GM23338 (cell line): ENCODE data around the gene ZNF398. TPM values are rescaled to one million over a fixed set of nuclear protein-coding genes. Genes with fewer than 3 reads are reported as not detected.
A peak's percentile ranks its signal among the peaks of the same experiment; 100 is the strongest.

Experiments used
- ATAC-seq: fragments of 200-7000 bp; cut with Tn5 transposase; 3 replicates; pipeline ENCODE4 v1.9.1; 2020
- DNase-seq: peaks from one replicate; pipeline ENCODE4 v3.0.0-alpha.2; 2015; ENCODE audit warnings: low spot score
- H2AFZ ChIP-seq: fragments of 200-600 bp; sonication (generic); 2 replicates; pipeline ENCODE4 v1.8.0; 2016; ENCODE audit warnings: antibody characterized with exemption, mild to moderate bottlenecking, moderate library complexity
- H3F3A ChIP-seq: fragments of 200-600 bp; sonication (generic); replicated peaks from 2 replicates; pipeline ENCODE4 v1.8.0; 2017; ENCODE audit warnings: antibody characterized with exemption, mixed run types, low read depth
- H3K27ac ChIP-seq: fragments of 200-600 bp; sonication (generic); 2 replicates; pipeline ENCODE4 v1.6.1; 2016; ENCODE audit warnings: low read depth
- H3K27me3 ChIP-seq: fragments of 200-600 bp; sonication (generic); 2 replicates; pipeline ENCODE4 v1.8.0; 2016; ENCODE audit warnings: mild to moderate bottlenecking, mixed run types, moderate library complexity; ENCODE audit not compliant: insufficient read depth
- H3K36me3 ChIP-seq: fragments of 200-600 bp; sonication (generic); 2 replicates; pipeline ENCODE4 v1.8.0; 2016; ENCODE audit warnings: mild to moderate bottlenecking; ENCODE audit not compliant: insufficient read depth
- H3K4me1 ChIP-seq: fragments of 200-600 bp; sonication (generic); 2 replicates; pipeline ENCODE4 v1.8.0; 2016; ENCODE audit warnings: mild to moderate bottlenecking, moderate library complexity; ENCODE audit not compliant: insufficient read depth
- H3K4me2 ChIP-seq: fragments of 200-600 bp; sonication (generic); 2 replicates; pipeline ENCODE4 v1.7.1; 2017; ENCODE audit warnings: mixed run types
- H3K4me3 ChIP-seq: fragments of 200-600 bp; sonication (generic); 2 replicates; pipeline ENCODE4 v1.6.1; 2016; ENCODE audit warnings: mixed run types
- H3K79me2 ChIP-seq: fragments of 200-600 bp; sonication (generic); replicated peaks from 2 replicates; pipeline ENCODE4 v1.8.0; 2017; ENCODE audit warnings: mild to moderate bottlenecking; ENCODE audit not compliant: insufficient read depth
- H3K9me2 ChIP-seq: fragments of 200-600 bp; sonication (generic); 2 replicates; pipeline ENCODE4 v1.8.0; 2017; ENCODE audit not compliant: insufficient read depth
- H4K20me1 ChIP-seq: fragments of 200-600 bp; sonication (generic); replicated peaks from 2 replicates; pipeline ENCODE4 v1.8.0; 2017; ENCODE audit warnings: mild to moderate bottlenecking; ENCODE audit not compliant: insufficient read depth
- H3K27ac Mint-ChIP-seq: 2 replicates; pipeline ENCODE4 v1.8.0; 2020; ENCODE audit warnings: inconsistent platforms, mild to moderate bottlenecking, moderate library complexity, mixed read lengths
- H3K27me3 Mint-ChIP-seq: 3 replicates; pipeline ENCODE4 v1.8.0; 2022; ENCODE audit warnings: low read depth, mild to moderate bottlenecking, moderate library complexity, mixed read lengths, inconsistent platforms; ENCODE audit not compliant: insufficient read depth, poor library complexity
- H3K36me3 Mint-ChIP-seq: 3 replicates; pipeline ENCODE4 v1.8.0; 2021; ENCODE audit warnings: low read depth, mild to moderate bottlenecking, inconsistent platforms, moderate library complexity, mixed read lengths
- H3K4me1 Mint-ChIP-seq: 3 replicates; pipeline ENCODE4 v1.8.0; 2020; ENCODE audit warnings: mild to moderate bottlenecking, inconsistent platforms, mixed read lengths
- H3K4me3 Mint-ChIP-seq: 3 replicates; pipeline ENCODE4 v1.8.0; 2021; ENCODE audit warnings: moderate library complexity, mild to moderate bottlenecking, inconsistent platforms, mixed read lengths
- H3K9me3 Mint-ChIP-seq: 3 replicates; pipeline ENCODE4 v1.8.0; 2020; ENCODE audit warnings: moderate library complexity, mild to moderate bottlenecking, inconsistent platforms, mixed read lengths
- CREB1 ChIP-seq: fragments of 250-450 bp; sonication (Bioruptor Pico); IDR thresholded peaks from 2 replicates; pipeline ENCODE4 v1.5.0; 2020; ENCODE audit warnings: low read depth, mild to moderate bottlenecking, moderate library complexity
- EZH2 ChIP-seq: fragments of 200-600 bp; sonication (generic); IDR thresholded peaks from one replicate; pipeline ENCODE4 v1.8.0; 2017; ENCODE audit warnings: antibody characterized with exemption, mild to moderate bottlenecking, low read depth; ENCODE audit not compliant: unreplicated experiment
- EZH2phosphoT487 ChIP-seq: fragments of 200-600 bp; sonication (generic); IDR thresholded peaks from one replicate; pipeline ENCODE4 v1.8.1; 2018; ENCODE audit warnings: antibody characterized with exemption; ENCODE audit not compliant: unreplicated experiment
- JUNB ChIP-seq: IDR thresholded peaks from one replicate; pipeline ENCODE4 v1.6.1; 2016; ENCODE audit warnings: antibody characterized with exemption; ENCODE audit not compliant: unreplicated experiment
- NANOG ChIP-seq: IDR thresholded peaks from 2 replicates; pipeline ENCODE4 v1.6.1; 2016; ENCODE audit warnings: antibody characterized with exemption, borderline replicate concordance
- POLR2AphosphoS5 ChIP-seq: IDR thresholded peaks from 2 replicates; pipeline ENCODE4 v1.6.1; 2016; ENCODE audit warnings: antibody characterized with exemption, low read depth
- STAT1 ChIP-seq: IDR thresholded peaks from one replicate; pipeline ENCODE4 v1.6.1; 2016; ENCODE audit warnings: antibody characterized with exemption; ENCODE audit not compliant: unreplicated experiment
- ZNF114 ChIP-seq: fragments of 250-450 bp; sonication (Bioruptor Pico); IDR thresholded peaks from 2 replicates; pipeline ENCODE4 v1.5.0; 2020; ENCODE audit warnings: mild to moderate bottlenecking, moderate library complexity
- ZNF331 ChIP-seq: fragments of 250-450 bp; sonication (Bioruptor Pico); IDR thresholded peaks from 2 replicates; pipeline ENCODE4 v1.5.0; 2020; ENCODE audit warnings: low read depth, mild to moderate bottlenecking, moderate library complexity
- polyA plus RNA-seq: library from polyadenylated mRNA; unstranded; fragments of >200 nt; fragmentation: Nextera tagmentation; extraction: Ambion mirVana; gene quantifications from 2 replicates; pipeline ENCODE4 v1.2.1, GENCODE V29; 2016
- total RNA-seq: library from RNA; depleted of rRNA; stranded (reverse); fragments of >200 nt; shearing (Covaris generic); gene quantifications from 2 replicates; pipeline ENCODE4 v1.2.3, GENCODE V29; 2014
- TF ChIP-seq, protein P1 (sequence below), 2 experiments: fragments of 200-600 bp in 1 of 2; sonication (generic) in 1 of 2; conservative IDR thresholded peaks; 2 replicates each; pipeline versions ENCODE4 v1.5.1 to v1.6.1; 2016 to 2017; ENCODE audit warnings: antibody characterized with exemption in 2 of 2, low read depth in 2 of 2, mild to moderate bottlenecking in 2 of 2, moderate library complexity in 1 of 2
- TF ChIP-seq, protein P2 (sequence below): fragments of 250-450 bp; sonication (Bioruptor Pico); IDR thresholded peaks from 2 replicates; pipeline ENCODE4 v1.5.0; 2020; ENCODE audit warnings: mild to moderate bottlenecking, moderate library complexity
- TF ChIP-seq, protein P3 (sequence below): IDR thresholded peaks from 2 replicates; pipeline ENCODE4 v1.6.1; 2016; ENCODE audit warnings: antibody characterized with exemption
- TF ChIP-seq, protein P4 (sequence below): IDR thresholded peaks from one replicate; pipeline ENCODE4 v1.6.1; 2018; ENCODE audit warnings: antibody characterized with exemption; ENCODE audit not compliant: unreplicated experiment

ZNF398 gene
- total and polyA plus RNA-seq, 2 experiments from 2014 or later, result 20.7 to 99.6 TPM

DNA sequence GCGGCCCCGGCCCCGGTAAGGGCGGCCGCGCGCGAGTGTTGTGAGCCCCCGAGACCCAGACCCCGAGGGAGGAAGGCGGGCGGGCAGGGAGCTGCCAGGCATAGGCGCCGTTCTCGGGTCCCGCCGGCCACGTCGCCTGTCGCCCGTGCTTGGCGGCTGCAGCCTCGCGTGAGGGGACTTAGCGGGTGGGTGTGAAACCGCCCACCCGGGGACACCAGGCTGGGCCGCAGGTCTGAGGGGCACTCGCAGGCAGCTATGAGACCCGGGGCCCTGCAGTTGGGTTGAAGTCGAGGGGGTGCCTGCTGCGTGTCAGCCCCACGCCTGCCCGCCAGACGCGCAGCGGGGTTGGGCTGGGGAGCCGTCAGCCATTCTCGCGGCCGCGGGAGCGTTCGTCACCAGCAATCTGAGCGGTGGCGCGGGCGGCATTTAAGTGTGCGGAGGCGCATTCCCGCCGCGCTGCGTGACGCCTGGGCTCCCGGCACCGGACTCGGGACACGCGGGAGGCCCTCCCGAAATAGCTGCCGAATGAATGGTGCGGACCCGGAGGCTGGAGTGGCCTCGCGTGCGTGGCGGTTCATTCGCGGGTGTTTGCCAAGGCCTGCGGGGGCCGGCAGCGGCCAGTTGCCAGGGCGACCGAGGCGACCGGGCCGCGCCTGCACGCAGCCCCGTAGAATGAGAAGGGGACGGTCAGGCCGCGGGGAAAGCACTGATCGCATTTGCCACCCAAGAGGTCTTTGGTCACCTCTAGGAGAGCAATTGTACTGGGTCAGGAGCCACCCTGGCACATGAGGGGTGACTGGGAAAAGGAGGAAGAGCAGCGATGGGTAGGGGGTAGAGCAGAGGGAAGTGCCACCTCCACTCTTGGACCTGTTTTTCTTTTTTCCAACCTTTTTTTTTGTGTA, 750 bp downstream of the ZNF398 start:
- Histone ChIP-seq H2AFZ (no peak overlapping the region), H4K20me1 (peaks cover 31% of the 10 kb centered on the region)

More for the DNA sequence above, 750 bp downstream of the ZNF398 start:
- Histone ChIP-seq H3K36me3 (peaks cover 9% of the 10 kb centered on the region), H3K4me1 (peaks cover 28% of the 10 kb centered on the region), H3F3A (peaks cover 17% of the 10 kb centered on the region), H3K4me3 (peak overlapping the region; percentile 75), H3K79me2 (peaks cover 68% of the 10 kb centered on the region), H3K4me2 (peak overlapping the region; percentile 84), H3K27ac (peak overlapping the region; percentile 83), H3K27me3 (no peaks in the 10 kb centered on the region), H3K9me2 (no peaks in the 10 kb centered on the region)
- TF ChIP-seq ZNF331, result no peak
- TF ChIP-seq EZH2, result no peak
- TF ChIP-seq CREB1 (CRISPR knock-in tag), result no peak
- no peak; the same call in none of the 2 replicates for TF ChIP-seq POLR2AphosphoS5
- no peak for TF ChIP-seq ZNF114 (CRISPR knock-in tag)
- TF ChIP-seq, protein P1, sequence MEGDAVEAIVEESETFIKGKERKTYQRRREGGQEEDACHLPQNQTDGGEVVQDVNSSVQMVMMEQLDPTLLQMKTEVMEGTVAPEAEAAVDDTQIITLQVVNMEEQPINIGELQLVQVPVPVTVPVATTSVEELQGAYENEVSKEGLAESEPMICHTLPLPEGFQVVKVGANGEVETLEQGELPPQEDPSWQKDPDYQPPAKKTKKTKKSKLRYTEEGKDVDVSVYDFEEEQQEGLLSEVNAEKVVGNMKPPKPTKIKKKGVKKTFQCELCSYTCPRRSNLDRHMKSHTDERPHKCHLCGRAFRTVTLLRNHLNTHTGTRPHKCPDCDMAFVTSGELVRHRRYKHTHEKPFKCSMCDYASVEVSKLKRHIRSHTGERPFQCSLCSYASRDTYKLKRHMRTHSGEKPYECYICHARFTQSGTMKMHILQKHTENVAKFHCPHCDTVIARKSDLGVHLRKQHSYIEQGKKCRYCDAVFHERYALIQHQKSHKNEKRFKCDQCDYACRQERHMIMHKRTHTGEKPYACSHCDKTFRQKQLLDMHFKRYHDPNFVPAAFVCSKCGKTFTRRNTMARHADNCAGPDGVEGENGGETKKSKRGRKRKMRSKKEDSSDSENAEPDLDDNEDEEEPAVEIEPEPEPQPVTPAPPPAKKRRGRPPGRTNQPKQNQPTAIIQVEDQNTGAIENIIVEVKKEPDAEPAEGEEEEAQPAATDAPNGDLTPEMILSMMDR (conservative IDR thresholded peaks at IDR 0.05; ENCODE audit: low read depth in 2 of 2), result no peak
- TF ChIP-seq, protein P2, sequence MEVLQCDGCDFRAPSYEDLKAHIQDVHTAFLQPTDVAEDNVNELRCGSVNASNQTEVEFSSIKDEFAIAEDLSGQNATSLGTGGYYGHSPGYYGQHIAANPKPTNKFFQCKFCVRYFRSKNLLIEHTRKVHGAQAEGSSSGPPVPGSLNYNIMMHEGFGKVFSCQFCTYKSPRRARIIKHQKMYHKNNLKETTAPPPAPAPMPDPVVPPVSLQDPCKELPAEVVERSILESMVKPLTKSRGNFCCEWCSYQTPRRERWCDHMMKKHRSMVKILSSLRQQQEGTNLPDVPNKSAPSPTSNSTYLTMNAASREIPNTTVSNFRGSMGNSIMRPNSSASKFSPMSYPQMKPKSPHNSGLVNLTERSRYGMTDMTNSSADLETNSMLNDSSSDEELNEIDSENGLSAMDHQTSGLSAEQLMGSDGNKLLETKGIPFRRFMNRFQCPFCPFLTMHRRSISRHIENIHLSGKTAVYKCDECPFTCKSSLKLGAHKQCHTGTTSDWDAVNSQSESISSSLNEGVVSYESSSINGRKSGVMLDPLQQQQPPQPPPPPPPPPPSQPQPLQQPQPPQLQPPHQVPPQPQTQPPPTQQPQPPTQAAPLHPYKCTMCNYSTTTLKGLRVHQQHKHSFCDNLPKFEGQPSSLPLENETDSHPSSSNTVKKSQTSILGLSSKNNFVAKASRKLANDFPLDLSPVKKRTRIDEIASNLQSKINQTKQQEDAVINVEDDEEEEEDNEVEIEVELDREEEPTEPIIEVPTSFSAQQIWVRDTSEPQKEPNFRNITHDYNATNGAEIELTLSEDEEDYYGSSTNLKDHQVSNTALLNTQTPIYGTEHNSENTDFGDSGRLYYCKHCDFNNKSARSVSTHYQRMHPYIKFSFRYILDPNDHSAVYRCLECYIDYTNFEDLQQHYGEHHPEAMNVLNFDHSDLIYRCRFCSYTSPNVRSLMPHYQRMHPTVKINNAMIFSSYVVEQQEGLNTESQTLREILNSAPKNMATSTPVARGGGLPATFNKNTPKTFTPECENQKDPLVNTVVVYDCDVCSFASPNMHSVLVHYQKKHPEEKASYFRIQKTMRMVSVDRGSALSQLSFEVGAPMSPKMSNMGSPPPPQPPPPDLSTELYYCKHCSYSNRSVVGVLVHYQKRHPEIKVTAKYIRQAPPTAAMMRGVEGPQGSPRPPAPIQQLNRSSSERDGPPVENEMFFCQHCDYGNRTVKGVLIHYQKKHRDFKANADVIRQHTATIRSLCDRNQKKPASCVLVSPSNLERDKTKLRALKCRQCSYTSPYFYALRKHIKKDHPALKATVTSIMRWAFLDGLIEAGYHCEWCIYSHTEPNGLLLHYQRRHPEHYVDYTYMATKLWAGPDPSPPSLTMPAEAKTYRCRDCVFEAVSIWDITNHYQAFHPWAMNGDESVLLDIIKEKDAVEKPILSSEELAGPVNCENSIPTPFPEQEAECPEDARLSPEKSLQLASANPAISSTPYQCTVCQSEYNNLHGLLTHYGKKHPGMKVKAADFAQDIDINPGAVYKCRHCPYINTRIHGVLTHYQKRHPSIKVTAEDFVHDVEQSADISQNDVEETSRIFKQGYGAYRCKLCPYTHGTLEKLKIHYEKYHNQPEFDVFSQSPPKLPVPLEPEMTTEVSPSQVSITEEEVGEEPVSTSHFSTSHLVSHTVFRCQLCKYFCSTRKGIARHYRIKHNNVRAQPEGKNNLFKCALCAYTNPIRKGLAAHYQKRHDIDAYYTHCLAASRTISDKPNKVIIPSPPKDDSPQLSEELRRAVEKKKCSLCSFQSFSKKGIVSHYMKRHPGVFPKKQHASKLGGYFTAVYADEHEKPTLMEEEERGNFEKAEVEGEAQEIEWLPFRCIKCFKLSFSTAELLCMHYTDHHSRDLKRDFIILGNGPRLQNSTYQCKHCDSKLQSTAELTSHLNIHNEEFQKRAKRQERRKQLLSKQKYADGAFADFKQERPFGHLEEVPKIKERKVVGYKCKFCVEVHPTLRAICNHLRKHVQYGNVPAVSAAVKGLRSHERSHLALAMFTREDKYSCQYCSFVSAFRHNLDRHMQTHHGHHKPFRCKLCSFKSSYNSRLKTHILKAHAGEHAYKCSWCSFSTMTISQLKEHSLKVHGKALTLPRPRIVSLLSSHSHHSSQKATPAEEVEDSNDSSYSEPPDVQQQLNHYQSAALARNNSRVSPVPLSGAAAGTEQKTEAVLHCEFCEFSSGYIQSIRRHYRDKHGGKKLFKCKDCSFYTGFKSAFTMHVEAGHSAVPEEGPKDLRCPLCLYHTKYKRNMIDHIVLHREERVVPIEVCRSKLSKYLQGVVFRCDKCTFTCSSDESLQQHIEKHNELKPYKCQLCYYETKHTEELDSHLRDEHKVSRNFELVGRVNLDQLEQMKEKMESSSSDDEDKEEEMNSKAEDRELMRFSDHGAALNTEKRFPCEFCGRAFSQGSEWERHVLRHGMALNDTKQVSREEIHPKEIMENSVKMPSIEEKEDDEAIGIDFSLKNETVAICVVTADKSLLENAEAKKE (CRISPR knock-in tag), result no peak
- no peak for TF ChIP-seq JUNB
- no peak for TF ChIP-seq EZH2phosphoT487
- TF ChIP-seq, protein P3, sequence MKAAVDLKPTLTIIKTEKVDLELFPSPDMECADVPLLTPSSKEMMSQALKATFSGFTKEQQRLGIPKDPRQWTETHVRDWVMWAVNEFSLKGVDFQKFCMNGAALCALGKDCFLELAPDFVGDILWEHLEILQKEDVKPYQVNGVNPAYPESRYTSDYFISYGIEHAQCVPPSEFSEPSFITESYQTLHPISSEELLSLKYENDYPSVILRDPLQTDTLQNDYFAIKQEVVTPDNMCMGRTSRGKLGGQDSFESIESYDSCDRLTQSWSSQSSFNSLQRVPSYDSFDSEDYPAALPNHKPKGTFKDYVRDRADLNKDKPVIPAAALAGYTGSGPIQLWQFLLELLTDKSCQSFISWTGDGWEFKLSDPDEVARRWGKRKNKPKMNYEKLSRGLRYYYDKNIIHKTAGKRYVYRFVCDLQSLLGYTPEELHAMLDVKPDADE, result no peak
- TF ChIP-seq, protein P4, sequence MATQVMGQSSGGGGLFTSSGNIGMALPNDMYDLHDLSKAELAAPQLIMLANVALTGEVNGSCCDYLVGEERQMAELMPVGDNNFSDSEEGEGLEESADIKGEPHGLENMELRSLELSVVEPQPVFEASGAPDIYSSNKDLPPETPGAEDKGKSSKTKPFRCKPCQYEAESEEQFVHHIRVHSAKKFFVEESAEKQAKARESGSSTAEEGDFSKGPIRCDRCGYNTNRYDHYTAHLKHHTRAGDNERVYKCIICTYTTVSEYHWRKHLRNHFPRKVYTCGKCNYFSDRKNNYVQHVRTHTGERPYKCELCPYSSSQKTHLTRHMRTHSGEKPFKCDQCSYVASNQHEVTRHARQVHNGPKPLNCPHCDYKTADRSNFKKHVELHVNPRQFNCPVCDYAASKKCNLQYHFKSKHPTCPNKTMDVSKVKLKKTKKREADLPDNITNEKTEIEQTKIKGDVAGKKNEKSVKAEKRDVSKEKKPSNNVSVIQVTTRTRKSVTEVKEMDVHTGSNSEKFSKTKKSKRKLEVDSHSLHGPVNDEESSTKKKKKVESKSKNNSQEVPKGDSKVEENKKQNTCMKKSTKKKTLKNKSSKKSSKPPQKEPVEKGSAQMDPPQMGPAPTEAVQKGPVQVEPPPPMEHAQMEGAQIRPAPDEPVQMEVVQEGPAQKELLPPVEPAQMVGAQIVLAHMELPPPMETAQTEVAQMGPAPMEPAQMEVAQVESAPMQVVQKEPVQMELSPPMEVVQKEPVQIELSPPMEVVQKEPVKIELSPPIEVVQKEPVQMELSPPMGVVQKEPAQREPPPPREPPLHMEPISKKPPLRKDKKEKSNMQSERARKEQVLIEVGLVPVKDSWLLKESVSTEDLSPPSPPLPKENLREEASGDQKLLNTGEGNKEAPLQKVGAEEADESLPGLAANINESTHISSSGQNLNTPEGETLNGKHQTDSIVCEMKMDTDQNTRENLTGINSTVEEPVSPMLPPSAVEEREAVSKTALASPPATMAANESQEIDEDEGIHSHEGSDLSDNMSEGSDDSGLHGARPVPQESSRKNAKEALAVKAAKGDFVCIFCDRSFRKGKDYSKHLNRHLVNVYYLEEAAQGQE, result no peak
- TF ChIP-seq STAT1, result no peak
- TF ChIP-seq NANOG, result no peak
- peaks cover 51% of the 10 kb centered on the region for H3K4me1 Mint-ChIP-seq
- no peaks in the 10 kb centered on the region; the same call in 2 of the 3 replicates for H3K9me3 Mint-ChIP-seq
- peak overlapping the region; percentile 95 for H3K4me3 Mint-ChIP-seq
- ATAC-seq (peak; percentile 12), DNase-seq (peak; percentile 54)
- H3K27ac Mint-ChIP-seq, result peak overlapping the region; percentile 95
- H3K27me3 Mint-ChIP-seq, result peaks cover 19% of the 10 kb centered on the region
- peaks cover 39% of the 10 kb centered on the region for H3K36me3 Mint-ChIP-seq
